GM18505 (cell line): ENCODE measurements around the gene PBX2.

ENCODE experiments used
- ATAC-seq: cut with Tn5 transposase; IDR thresholded peaks from one replicate; pipeline ENCODE4 v1.9.1; 2021; ENCODE audit not compliant: unreplicated experiment
- POLR2A ChIP-seq: IDR thresholded peaks from 4 replicates; pipeline ENCODE4 v1.6.1; 2011; ENCODE audit warnings: borderline replicate concordance; ENCODE audit not compliant: insufficient read depth, insufficient read length; ENCODE audit errors: extremely low read depth

PBX2 gene

GRCh38 chr6:32163559-32164258 lies 26.3 kb downstream of the PBX2 start:
- TF ChIP-seq POLR2A = no peak
- ATAC-seq = no peak

- ATAC-seq = no peak
- TF ChIP-seq POLR2A = no peak
Measured at GRCh38 chr6:32158052-32158451, 31.9 kb downstream of the PBX2 start.

GRCh38 chr6:32156891-32157290 lies 33.1 kb downstream of the PBX2 start:
- ATAC-seq = no peak
- no peak for TF ChIP-seq POLR2A

- no peak for TF ChIP-seq POLR2A
- ATAC-seq = no peak
Measured at GRCh38 chr6:32154514-32155161, 35.4 kb downstream of the PBX2 start.

DNA sequence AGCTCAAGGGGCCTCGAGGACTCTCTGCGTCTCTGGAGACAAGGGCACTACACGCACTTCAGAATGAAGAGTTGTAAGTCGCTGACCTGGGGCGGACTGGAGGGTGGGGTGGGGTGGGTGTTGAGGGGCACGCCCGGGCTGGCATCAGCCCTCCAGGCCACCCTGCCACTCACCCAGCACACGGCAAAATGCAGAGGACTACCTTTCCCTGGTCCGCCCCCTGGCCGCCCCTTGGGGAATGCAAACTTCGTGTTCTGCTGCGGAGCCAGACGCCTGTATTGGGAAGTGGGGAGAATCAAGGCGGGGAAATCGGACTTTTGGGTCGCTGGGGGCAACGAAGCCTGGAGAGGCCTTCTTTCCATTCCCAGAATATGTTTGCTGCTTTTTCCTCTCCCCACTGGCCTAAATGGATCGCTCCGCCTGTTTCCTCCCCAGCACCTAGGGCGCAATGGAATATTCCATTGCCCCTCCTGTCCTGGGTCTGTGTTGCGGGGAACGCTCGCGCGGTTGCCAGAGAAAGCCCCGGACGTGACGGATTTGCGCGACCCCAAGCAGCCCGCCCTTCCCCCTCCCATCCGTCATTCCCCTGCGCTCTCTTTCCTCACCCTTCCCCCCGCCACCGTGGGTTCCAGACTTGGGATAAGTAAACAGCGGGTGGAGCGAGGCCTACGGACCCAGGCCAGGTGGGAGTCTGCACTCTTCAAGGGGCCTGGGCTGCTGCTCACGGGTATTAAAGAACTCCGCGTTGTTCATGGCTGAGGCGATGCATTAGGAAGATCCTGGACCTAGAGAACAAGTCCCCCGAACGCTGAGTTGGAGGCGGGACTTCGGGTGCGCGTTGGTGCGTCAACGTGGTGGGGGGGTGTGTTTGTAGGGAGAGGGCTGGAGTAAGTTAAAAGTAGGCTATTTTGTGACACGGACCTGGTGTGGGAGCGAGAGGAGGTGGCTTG lies 36.2 kb downstream of the PBX2 start, which contains the start of gene PPT2:
PPT2 (plus strand) TSS at position 578 of the 950 bp plus-strand sequence. CDS start 454 bp downstream, outside the sequence.
- TF ChIP-seq POLR2A = no peak
- no peak for ATAC-seq

- ATAC-seq = no peak
- TF ChIP-seq POLR2A = no peak
Measured at GRCh38 chr6:32152769-32153563, 37.0 kb downstream of the PBX2 start.

DNA sequence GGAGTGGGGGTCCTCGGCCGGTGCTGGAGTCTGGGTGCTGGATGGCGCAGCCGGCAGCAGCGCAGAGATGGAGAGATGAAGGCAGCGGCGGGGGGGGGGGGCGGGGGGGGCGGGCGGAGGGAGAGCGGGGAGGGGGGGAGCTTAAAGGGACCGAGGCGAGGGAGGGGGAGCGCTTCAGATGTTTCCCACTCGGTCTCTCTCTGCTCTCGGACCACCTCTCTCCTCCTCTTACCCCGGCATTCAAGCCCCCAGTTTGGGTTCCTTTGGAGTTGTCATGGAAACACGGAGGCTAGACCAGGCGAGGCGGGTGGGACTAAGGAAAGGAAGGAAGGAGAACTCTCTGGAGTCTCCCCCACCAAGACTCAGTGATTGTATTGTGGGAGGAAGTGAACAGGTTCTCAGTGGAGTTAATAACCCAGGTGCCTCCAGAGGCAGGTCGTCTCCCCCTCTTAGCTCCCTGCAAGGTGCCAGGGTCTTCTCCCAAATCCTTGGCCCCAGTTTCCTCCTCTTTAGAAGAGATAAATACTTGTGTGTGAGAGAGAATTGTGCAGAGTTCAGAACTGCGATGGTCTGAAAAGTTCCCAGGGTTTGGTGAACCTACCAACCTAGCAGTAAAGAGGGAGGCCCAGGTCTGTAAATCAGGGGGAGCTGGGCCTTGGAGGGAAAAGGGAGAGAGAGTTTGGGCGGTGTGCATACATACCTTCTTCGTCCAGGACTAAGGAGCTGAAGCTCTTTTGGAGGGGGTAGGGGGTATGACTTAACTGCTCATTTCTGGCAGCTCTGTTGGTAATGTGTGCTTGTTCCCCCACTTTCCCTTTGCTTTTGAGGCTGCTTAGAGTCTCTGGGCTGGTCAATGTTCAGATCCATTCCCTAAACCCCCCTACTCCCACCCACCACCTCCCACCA lies 37.9 kb downstream of the PBX2 start, which contains the start of gene PRRT1:
PRRT1 (minus strand) TSS at position 77 of the 906 bp plus-strand sequence. CDS start 112 bp downstream, outside the sequence.
- no peak for ATAC-seq

GRCh38 chr6:32151181-32151862 lies 38.7 kb downstream of the PBX2 start:
- ATAC-seq = no peak
- TF ChIP-seq POLR2A = no peak

More for the DNA sequence above, 37.9 kb downstream of the PBX2 start, which contains the start of gene PRRT1:
- TF ChIP-seq POLR2A = no peak

GRCh38 chr6:32149932-32150870 lies 39.8 kb downstream of the PBX2 start:
- no peak for ATAC-seq
- TF ChIP-seq POLR2A = no peak

GRCh38 chr6:32149092-32149755 lies 40.8 kb downstream of the PBX2 start:
- ATAC-seq = no peak
- no peak for TF ChIP-seq POLR2A
